Testis (tissue), 3 donors: ENCODE results near the gene FIGN. TPM values are rescaled to one million over a fixed set of nuclear protein-coding genes. Genes with fewer than 3 reads are reported as not detected.
A peak's percentile ranks its signal among the peaks of the same experiment; 100 is the strongest.

Experiments used
- DNase-seq: peaks from one replicate; pipeline ENCODE4 v3.0.0-alpha.2; 2019
- H3K27ac ChIP-seq, 2 donors: fragments of 200-600 bp; sonication (generic); one replicate each; pipeline ENCODE4 v1.5.1; 2019
- H3K27me3 ChIP-seq: fragments of 200-600 bp; sonication (generic); one replicate; pipeline ENCODE4 v1.5.1; 2019
- H3K36me3 ChIP-seq: fragments of 200-600 bp; sonication (generic); one replicate; pipeline ENCODE4 v1.5.1; 2017; ENCODE audit warnings: low read depth; ENCODE audit errors: missing control alignments
- H3K4me1 ChIP-seq: fragments of 200-600 bp; sonication (generic); one replicate; pipeline ENCODE4 v1.5.1; 2019
- H3K4me3 ChIP-seq, 2 donors: fragments of 200-600 bp; sonication (generic); one replicate each; pipeline ENCODE4 v1.5.1; 2017 to 2019
- H3K9me3 ChIP-seq: fragments of 200-600 bp; sonication (generic); one replicate; pipeline ENCODE4 v1.5.1; 2017
- CTCF ChIP-seq, 3 experiments: fragments of 450-650 bp in 2 of 3; fragments of 200-600 bp in 1 of 3; sonication (generic) in 1 of 3; IDR thresholded peaks; one replicate each; pipeline ENCODE4 v1.5.1; 2016 to 2019; ENCODE audit warnings: antibody characterized with exemption in 3 of 3, mild to moderate bottlenecking in 2 of 3, moderate library complexity in 1 of 3
- POLR2A ChIP-seq: fragments of 450-650 bp; IDR thresholded peaks from one replicate; pipeline ENCODE4 v1.6.1; 2017; ENCODE audit warnings: antibody characterized with exemption, mild to moderate bottlenecking, moderate library complexity
- WGBS, 2 donors: methylation state at CpG; one replicate each; pipeline ENCODE4 v1.1.5; 2018; 5-methylcytosine and 5-hydroxymethylcytosine counted together
- intact Hi-C: fragments of 100-400 bp; cut with DNase I; formaldehyde crosslinking; loops from one replicate; pipeline ENCODE4 v1.15.1; 2023; ENCODE audit warnings: low total_unique reads
- polyA plus RNA-seq: library from polyadenylated mRNA; stranded (reverse); fragments of 350-450 nt; fragmentation: Illumina TruSeq; extraction: RNeasy Lipid Tissue Mini Kit (QIAGEN cat#74804); gene quantifications from one replicate; pipeline ENCODE4 v1.2.3, GENCODE V29; 2014; ENCODE audit warnings: low read depth, low replicate concordance; ENCODE audit not compliant: insufficient read depth
- total RNA-seq, 2 donors: library from RNA; depleted of rRNA; stranded (reverse); fragments of >200 nt; gene quantifications; one replicate each; pipeline ENCODE4 v1.2.3, GENCODE V29; 2016

FIGN gene
- total and polyA plus RNA-seq, 3 donors from 2014 or later, result 3.5 to 3.9 (median 3.6) TPM

- no peak for TF ChIP-seq CTCF (IDR thresholded peaks at IDR 0.05)
- TF ChIP-seq POLR2A, result no peak
- intact Hi-C loops, result no loop called here
- WGBS, 2 donors, result 83 to 91% methylated on average over 3 of the region's 3 CpGs
- Histone ChIP-seq H3K4me1 (no peaks in the 10 kb centered on the region), H3K4me3 (no peak overlapping the region), H3K27ac (no peak overlapping the region), H3K27me3 (no peaks in the 10 kb centered on the region), H3K9me3 (no peaks in the 10 kb centered on the region), H3K36me3 (no peaks in the 10 kb centered on the region)
- no peak for DNase-seq
Observed at GRCh38 chr2:163723348-163723747, 12.5 kb downstream of the FIGN start.

GRCh38 chr2:163719331-163719730 lies 16.5 kb downstream of the FIGN start:
- intact Hi-C loops, result no loop called here
- no peak overlapping the region for H3K4me3 ChIP-seq
- DNase-seq, result no peak
- 72 to 81% methylated on average over 2 of the region's 2 CpGs for WGBS, 2 donors
- H3K9me3 ChIP-seq, result no peaks in the 10 kb centered on the region
- no peak overlapping the region for H3K27ac ChIP-seq
- H3K36me3 ChIP-seq, result no peaks in the 10 kb centered on the region
- H3K4me1 ChIP-seq, result no peaks in the 10 kb centered on the region
- H3K27me3 ChIP-seq, result no peaks in the 10 kb centered on the region
- TF ChIP-seq POLR2A (no peak), CTCF (IDR thresholded peaks at IDR 0.05) (no peak)

GRCh38 chr2:163717993-163718680 lies 17.7 kb downstream of the FIGN start:
- intact Hi-C loops, result no loop called here
- Histone ChIP-seq H3K27me3 (no peaks in the 10 kb centered on the region), H3K4me1 (no peaks in the 10 kb centered on the region), H3K36me3 (no peaks in the 10 kb centered on the region), H3K4me3 (no peak overlapping the region), H3K9me3 (no peaks in the 10 kb centered on the region), H3K27ac (peak overlapping the region in 1 of 2 donors; percentile 5)
- 39 to 47% methylated on average over 2 of the region's 2 CpGs for WGBS, 2 donors
- TF ChIP-seq CTCF (IDR thresholded peaks at IDR 0.05), result no peak
- no peak for DNase-seq

- 20 to 43% methylated on average over 5 of the region's 5 CpGs for WGBS, 2 donors
- H3K9me3 ChIP-seq, result no peaks in the 10 kb centered on the region
- no peaks in the 10 kb centered on the region for H3K36me3 ChIP-seq
- H3K27me3 ChIP-seq, result no peaks in the 10 kb centered on the region
- no peak overlapping the region for H3K4me3 ChIP-seq
- intact Hi-C loops, result no loop called here
- H3K4me1 ChIP-seq, result no peaks in the 10 kb centered on the region
- no peak overlapping the region for H3K27ac ChIP-seq
- no peak for DNase-seq
- TF ChIP-seq CTCF (IDR thresholded peaks at IDR 0.05), result no peak
- TF ChIP-seq POLR2A, result no peak
Observed at GRCh38 chr2:163717515-163717914, 18.3 kb downstream of the FIGN start.

- Histone ChIP-seq H3K4me1 (no peaks in the 10 kb centered on the region), H3K9me3 (no peaks in the 10 kb centered on the region), H3K27me3 (no peaks in the 10 kb centered on the region), H3K36me3 (no peaks in the 10 kb centered on the region), H3K27ac (no peak overlapping the region), H3K4me3 (no peak overlapping the region)
- TF ChIP-seq POLR2A (no peak), CTCF (IDR thresholded peaks at IDR 0.05) (no peak)
- WGBS, 2 donors, result 85 to 87% methylated on average over 2 of the region's 2 CpGs
- DNase-seq, result no peak
- intact Hi-C loops, result no loop called here
Observed at GRCh38 chr2:163716101-163716500, 19.7 kb downstream of the FIGN start.
